H1 (cell line): ENCODE results near the gene GSTT4. TPM values are rescaled to one million over a fixed set of nuclear protein-coding genes. Genes with fewer than 3 reads are reported as not detected.

Experiments
- CTCF ChIA-PET: fragments of 300-600 bp; sonication (Branson Sonifier 250); formaldehyde crosslinking; loops from one replicate; lab custom pipeline; 2021; ENCODE audit not compliant: partially characterized antibody; lab: Charles Lee
- POLR2A ChIA-PET: fragments of 300-600 bp; sonication (Branson Sonifier 250); formaldehyde crosslinking; loops from one replicate; lab custom pipeline; 2021; ENCODE audit warnings: inconsistent platforms; ENCODE audit not compliant: partially characterized antibody; lab: Charles Lee
- DNase-seq, 2 experiments: peaks; one replicate each; pipeline versions ENCODE4 v3.0.0 to v3.0.0-alpha.2; 2010 to 2022; ENCODE audit warnings: low spot score in 2 of 2, low read depth in 1 of 2, mixed read lengths in 1 of 2
- FAIRE-seq: peaks from 2 replicates; lab custom pipeline; 2011; peaks lifted over from hg19 to GRCh38; lab: Jason Lieb, UNC
- H2AFZ ChIP-seq: 2 replicates; pipeline ENCODE4 v1.8.1; 2012; ENCODE audit warnings: low read length, inconsistent platforms
- H2AK5ac ChIP-seq: 2 replicates; pipeline ENCODE4 v1.6.1; 2013; ENCODE audit warnings: low read depth, low read length
- H2BK120ac ChIP-seq: replicated peaks from 2 replicates; pipeline ENCODE3; 2013; ENCODE audit warnings: low read depth, low read length, inconsistent platforms
- H2BK12ac ChIP-seq: 2 replicates; pipeline ENCODE4 v1.6.1; 2013; ENCODE audit warnings: low read depth, low read length
- H2BK15ac ChIP-seq: 2 replicates; pipeline ENCODE4 v1.6.1; 2013; ENCODE audit warnings: low read length
- H2BK20ac ChIP-seq: 2 replicates; pipeline ENCODE4 v1.6.1; 2013; ENCODE audit warnings: low read length
- H2BK5ac ChIP-seq: 2 replicates; pipeline ENCODE4 v1.6.1; 2013; ENCODE audit warnings: low read depth, low read length
- H3K14ac ChIP-seq: 2 replicates; pipeline ENCODE4 v1.6.1; 2013; ENCODE audit warnings: inconsistent platforms; ENCODE audit not compliant: insufficient read length
- H3K18ac ChIP-seq: 2 replicates; pipeline ENCODE4 v1.6.1; 2013; ENCODE audit warnings: low read length; ENCODE audit errors: extremely low read depth
- H3K23ac ChIP-seq: 2 replicates; pipeline ENCODE4 v1.6.1; 2013; ENCODE audit warnings: inconsistent platforms; ENCODE audit not compliant: insufficient read length
- H3K23me2 ChIP-seq: 2 replicates; pipeline ENCODE4 v1.6.1; 2013; ENCODE audit warnings: low read depth, low read length
- H3K27ac ChIP-seq: 2 replicates; pipeline ENCODE4 v1.6.1; 2011; ENCODE audit warnings: low read depth, low read length, inconsistent platforms
- H3K27me3 ChIP-seq, 4 experiments: replicated peaks in 1 of 4; 1 replicate in 1 of 4; 2 replicates in 3 of 4; pipeline versions ENCODE4 v1.6.1 to v1.8.1; 2011 to 2013; ENCODE audit warnings: low read length in 3 of 4, mild to moderate bottlenecking in 3 of 4, inconsistent platforms in 2 of 4, mixed read lengths in 2 of 4, moderate library complexity in 1 of 4; ENCODE audit not compliant: control insufficient read depth in 3 of 4, insufficient read depth in 3 of 4; ENCODE audit errors: extremely low read depth in 1 of 4
- H3K36me3 ChIP-seq, 4 experiments: 2 replicates each; pipeline versions ENCODE4 v1.6.1 to v1.8.1; 2011 to 2013; ENCODE audit warnings: mild to moderate bottlenecking in 4 of 4, low read length in 3 of 4, moderate library complexity in 2 of 4, control low read depth in 1 of 4, inconsistent platforms in 1 of 4; ENCODE audit not compliant: insufficient read depth in 4 of 4, control insufficient read depth in 2 of 4
- H3K4ac ChIP-seq: replicated peaks from 2 replicates; pipeline ENCODE3; 2013; ENCODE audit warnings: low read length, low read depth, mixed read lengths, inconsistent platforms; ENCODE audit not compliant: insufficient read length
- H3K4me1 ChIP-seq, 4 experiments: replicated peaks in 1 of 4; 1 replicate in 1 of 4; 2 replicates in 3 of 4; pipeline versions ENCODE4 v1.6.1 to v1.8.1; 2011 to 2013; ENCODE audit warnings: low read length in 3 of 4, inconsistent platforms in 2 of 4, mixed read lengths in 1 of 4; ENCODE audit not compliant: insufficient read depth in 4 of 4, control insufficient read depth in 3 of 4
- H3K4me2 ChIP-seq, 2 experiments: 2 replicates each; pipeline versions ENCODE4 v1.6.1 to v1.8.1; 2011 to 2013; ENCODE audit warnings: low read depth in 2 of 2, low read length in 2 of 2, control low read depth in 1 of 2, inconsistent platforms in 1 of 2, mild to moderate bottlenecking in 1 of 2; ENCODE audit not compliant: insufficient read depth in 1 of 2
- H3K4me3 ChIP-seq, 4 experiments: fragments of 200-600, 300-600 bp in 1 of 4; sonication (generic), shearing (Covaris generic), sonication (Bioruptor Twin) in 1 of 4; 2 replicates each; pipeline versions ENCODE4 v1.5.1 to v1.8.1; 2011 to 2016; ENCODE audit warnings: low read length in 4 of 4, low read depth in 3 of 4, control low read depth in 2 of 4, inconsistent platforms in 2 of 4, mild to moderate bottlenecking in 2 of 4, mixed read lengths in 1 of 4, moderate library complexity in 1 of 4; ENCODE audit not compliant: insufficient read depth in 2 of 4; ENCODE audit errors: extremely low read depth in 1 of 4
- H3K56ac ChIP-seq: replicated peaks from 2 replicates; pipeline ENCODE3; 2013; ENCODE audit warnings: low read depth, mild to moderate bottlenecking, mixed read lengths, low read length, inconsistent platforms; ENCODE audit not compliant: insufficient read length
- H3K79me1 ChIP-seq: 2 replicates; pipeline ENCODE4 v1.6.1; 2013; ENCODE audit warnings: low read depth, low read length, control low read depth
- H3K79me2 ChIP-seq, 2 experiments: 2 replicates each; pipeline versions ENCODE4 v1.6.1 to v1.8.1; 2012 to 2013; ENCODE audit warnings: low read length in 2 of 2, mild to moderate bottlenecking in 2 of 2, inconsistent platforms in 1 of 2; ENCODE audit not compliant: insufficient read depth in 2 of 2, control insufficient read depth in 1 of 2
- H3K9ac ChIP-seq, 4 experiments: replicated peaks in 1 of 4; 1 replicate in 1 of 4; 2 replicates in 3 of 4; pipeline versions ENCODE4 v1.6.1 to v1.8.1; 2011 to 2013; ENCODE audit warnings: low read depth in 3 of 4, low read length in 3 of 4, control low read depth in 2 of 4, mild to moderate bottlenecking in 2 of 4, moderate library complexity in 2 of 4, inconsistent platforms in 1 of 4; ENCODE audit errors: extremely low read depth in 1 of 4
- H3K9me3 ChIP-seq, 2 experiments: 2 replicates each; pipeline versions ENCODE4 v1.6.1 to v1.8.1; 2012 to 2013; ENCODE audit warnings: mild to moderate bottlenecking in 2 of 2, moderate library complexity in 2 of 2, control low read depth in 1 of 2, inconsistent platforms in 1 of 2, low read depth in 1 of 2, low read length in 1 of 2, mixed read lengths in 1 of 2; ENCODE audit not compliant: insufficient read depth in 2 of 2
- H4K20me1 ChIP-seq, 2 experiments: replicated peaks in 1 of 2; 2 replicates each; pipeline versions ENCODE3 to v1.8.1; 2011 to 2013; ENCODE audit warnings: inconsistent platforms in 2 of 2, low read length in 2 of 2, mild to moderate bottlenecking in 1 of 2; ENCODE audit not compliant: insufficient read depth in 2 of 2, control insufficient read depth in 1 of 2
- H4K5ac ChIP-seq: 2 replicates; pipeline ENCODE4 v1.6.1; 2013; ENCODE audit warnings: low read length, low read depth, mixed read lengths, inconsistent platforms; ENCODE audit not compliant: insufficient read length
- H4K8ac ChIP-seq: 2 replicates; pipeline ENCODE4 v1.8.0; 2013; ENCODE audit warnings: mild to moderate bottlenecking, moderate library complexity, low read length, inconsistent platforms; ENCODE audit not compliant: insufficient read depth; ENCODE audit errors: extremely low read depth
- H4K91ac ChIP-seq: replicated peaks from 2 replicates; pipeline ENCODE3; 2013; ENCODE audit warnings: low read length, mixed read lengths, inconsistent platforms; ENCODE audit not compliant: insufficient read length
- NRF1 ChIP-seq: IDR thresholded peaks from 2 replicates; pipeline ENCODE4 v1.6.1; 2011; ENCODE audit warnings: mild to moderate bottlenecking, low read depth, low read length, improper control_type of control experiment
- POU5F1 ChIP-seq: IDR thresholded peaks from 2 replicates; pipeline ENCODE4 v1.6.1; 2011; ENCODE audit warnings: low read depth, mild to moderate bottlenecking, low read length, moderate library complexity
- TEAD4 ChIP-seq: IDR thresholded peaks from 2 replicates; pipeline ENCODE4 v1.6.1; 2012; ENCODE audit warnings: low read depth, low read length, inconsistent platforms, mixed read lengths
- WGBS, 2 experiments: shearing (Covaris generic) in 1 of 2; methylation state at CpG; one replicate each; pipeline versions ENCODE4 v1.1.6 to v1.1.7; 2013 to 2015; ENCODE audit warnings: low lambda C conversion rate in 2 of 2, mixed read lengths in 2 of 2, inconsistent platforms in 1 of 2, low coverage in 1 of 2, missing lambda C conversion rate in 1 of 2; ENCODE audit not compliant: insufficient replicate concordance in 2 of 2, insufficient coverage in 1 of 2, insufficient read length in 1 of 2; ENCODE audit errors: extremely low coverage in 1 of 2, missing lambda C conversion rate in 1 of 2; 5-methylcytosine and 5-hydroxymethylcytosine counted together
- polyA plus RNA-seq, 7 experiments: library from polyadenylated mRNA; depleted of rRNA in 3 of 7; stranded (reverse) in 5 of 7; unstranded in 2 of 7; fragments of >200 nt in 5 of 7; fragments of 200-250 nt in 2 of 7; gene quantifications; 1 replicate in 5 of 7; 2 replicates in 1 of 7; 4 replicates in 1 of 7; pipeline versions ENCODE4 v1.2.1 to v1.2.3, GENCODE V29; 2011 to 2013; ENCODE audit warnings: missing spikeins in 2 of 7, mixed read lengths in 2 of 7
- total RNA-seq: library from RNA; stranded (reverse); fragmentation: NEBNext Ultra II Directional; extraction: Animal tissue kit (Norgen Biotek cat#: 25700); gene quantifications from 2 replicates; pipeline ENCODE4 v1.2.1, GENCODE V29; 2021
- TF ChIP-seq, protein P1 (sequence below): IDR thresholded peaks from 2 replicates; pipeline ENCODE4 v1.6.1; 2012; ENCODE audit warnings: low read length, inconsistent platforms

Gene GSTT4
- total and polyA plus RNA-seq, 2 of the 8 experiments (the other 6 are each of a cell fraction or from before 2014, with no cell fraction given): 0.14 TPM; not detected in 1

DNA sequence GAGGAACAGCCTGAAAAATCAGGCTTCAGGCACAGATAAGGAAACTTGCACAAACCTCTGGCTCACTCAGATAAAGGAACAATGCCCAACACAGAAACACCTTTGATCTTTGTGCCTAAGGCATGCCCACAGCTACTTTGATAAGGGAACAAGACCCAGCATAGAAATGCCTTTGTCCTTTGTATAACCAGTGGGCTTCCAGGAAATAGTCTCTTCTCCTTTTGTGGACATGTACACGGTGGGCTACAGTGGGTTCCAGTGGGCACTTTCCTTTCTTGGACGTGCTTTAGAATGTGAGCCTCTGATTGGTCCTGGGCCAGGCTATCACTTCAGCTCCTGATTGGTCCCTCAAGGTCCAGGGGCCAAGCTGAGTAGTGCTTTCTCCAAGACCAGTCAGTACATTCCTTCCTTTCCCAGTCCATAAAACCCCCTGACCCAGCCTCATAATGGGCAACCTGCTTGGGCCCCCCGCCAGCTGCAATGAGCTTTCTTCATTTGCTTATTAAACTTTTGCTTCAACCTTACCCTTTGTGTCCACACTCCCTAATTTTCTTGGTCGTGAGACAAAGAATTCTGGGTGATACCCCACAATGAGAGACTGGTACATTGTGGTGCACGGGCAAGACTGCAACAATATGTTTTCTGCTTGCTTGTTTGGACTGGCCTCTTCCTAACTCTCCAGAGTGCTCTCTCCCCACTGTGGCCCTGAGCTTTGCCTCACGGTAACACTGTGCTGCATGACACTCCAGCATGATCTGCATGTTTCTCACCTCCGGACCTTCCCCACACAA, 4.2 kb upstream of the GSTT4 start:
- H4K91ac ChIP-seq: no peak overlapping the region
- no peak overlapping the region for H3K9ac ChIP-seq
- H2BK5ac ChIP-seq: no peak overlapping the region
- H3K23me2 ChIP-seq: peaks cover 6% of the 10 kb centered on the region; the same call in 1 of the 2 replicates
- H3K4me3 ChIP-seq: no peak overlapping the region
- H4K8ac ChIP-seq: no peak overlapping the region
- H3K4ac ChIP-seq: no peak overlapping the region
- H3K4me1 ChIP-seq: peaks cover 0 to 3% (median 2%) of the 10 kb centered on the region in 4 experiments; a peak in 4 of 7 replicates
- no peak overlapping the region for H3K4me2 ChIP-seq
- no peak overlapping the region for H2BK20ac ChIP-seq
- no peaks in the 10 kb centered on the region for H3K9me3 ChIP-seq
- H3K27me3 ChIP-seq: no peaks in the 10 kb centered on the region; a peak in 2 of 7 replicates
- DNase-seq (no peak), FAIRE-seq (no peak)
- no peak overlapping the region for H3K27ac ChIP-seq
- no peaks in the 10 kb centered on the region for H4K20me1 ChIP-seq
- H2BK15ac ChIP-seq: no peak overlapping the region; the same call in 1 of the 2 replicates
- no peak overlapping the region for H3K14ac ChIP-seq
- no peak overlapping the region for H2BK12ac ChIP-seq
- peaks cover 0 to 25% of the 10 kb centered on the region in 2 experiments; a peak in 2 of 4 replicates for H3K79me2 ChIP-seq
- no peak for TF ChIP-seq TEAD4
- TF ChIP-seq NRF1: no peak
- no peak for TF ChIP-seq POU5F1
- TF ChIP-seq, protein P1, sequence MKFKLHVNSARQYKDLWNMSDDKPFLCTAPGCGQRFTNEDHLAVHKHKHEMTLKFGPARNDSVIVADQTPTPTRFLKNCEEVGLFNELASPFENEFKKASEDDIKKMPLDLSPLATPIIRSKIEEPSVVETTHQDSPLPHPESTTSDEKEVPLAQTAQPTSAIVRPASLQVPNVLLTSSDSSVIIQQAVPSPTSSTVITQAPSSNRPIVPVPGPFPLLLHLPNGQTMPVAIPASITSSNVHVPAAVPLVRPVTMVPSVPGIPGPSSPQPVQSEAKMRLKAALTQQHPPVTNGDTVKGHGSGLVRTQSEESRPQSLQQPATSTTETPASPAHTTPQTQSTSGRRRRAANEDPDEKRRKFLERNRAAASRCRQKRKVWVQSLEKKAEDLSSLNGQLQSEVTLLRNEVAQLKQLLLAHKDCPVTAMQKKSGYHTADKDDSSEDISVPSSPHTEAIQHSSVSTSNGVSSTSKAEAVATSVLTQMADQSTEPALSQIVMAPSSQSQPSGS: no peak
- POLR2A ChIA-PET: interaction anchor here (1.6 kb wide), 1 partner anchor 31 kb away, joined by 3 read pairs; no protein-coding TSS in a partner anchor
- no peak overlapping the region for H3K23ac ChIP-seq
- H4K5ac ChIP-seq: no peak overlapping the region
- peak overlapping the region; percentile 82 for H2AFZ ChIP-seq
- no peak overlapping the region for H3K18ac ChIP-seq
- no peak overlapping the region for H2BK120ac ChIP-seq
- no peak overlapping the region for H2AK5ac ChIP-seq
- H3K36me3 ChIP-seq: no peaks in the 10 kb centered on the region
- peaks cover 4% of the 10 kb centered on the region for H3K79me1 ChIP-seq
- H3K56ac ChIP-seq: no peak overlapping the region
- CTCF ChIA-PET: interaction anchor here (0.6 to 1.4 kb wide), 2 partner anchors 169 to 187 kb away, joined by 4 to 5 read pairs; no protein-coding TSS in a partner anchor
- 85% methylated on average over 7 of the region's 7 CpGs; no CpG with 5 or more reads in 1 of the 2 experiments for WGBS, 2 experiments
